HS-5 (cell line): Measurements from ENCODE around the gene SRSF8.
"Not testable (repeated sequence)": the region's sequence is repeated elsewhere in the genome, so short reads cannot be mapped to it uniquely, and the experiment has no call there.

Experiments
- DNase-seq: peaks from one replicate; pipeline ENCODE4 v3.0.0-alpha.2; 2012; ENCODE audit warnings: low read depth

The SRSF8 gene

GRCh38 chr11:95066716-95067038, at the start of gene SRSF8:
Gene SRSF8, plus strand, starts transcription at chr11:95066919. Its CDS starts 308 bp downstream, at chr11:95067227.
- peak; percentile 3 for DNase-seq

- not testable (repeated sequence) for DNase-seq
Observed at GRCh38 chr11:95021468-95021867, 45.3 kb upstream of the SRSF8 start.

DNA sequence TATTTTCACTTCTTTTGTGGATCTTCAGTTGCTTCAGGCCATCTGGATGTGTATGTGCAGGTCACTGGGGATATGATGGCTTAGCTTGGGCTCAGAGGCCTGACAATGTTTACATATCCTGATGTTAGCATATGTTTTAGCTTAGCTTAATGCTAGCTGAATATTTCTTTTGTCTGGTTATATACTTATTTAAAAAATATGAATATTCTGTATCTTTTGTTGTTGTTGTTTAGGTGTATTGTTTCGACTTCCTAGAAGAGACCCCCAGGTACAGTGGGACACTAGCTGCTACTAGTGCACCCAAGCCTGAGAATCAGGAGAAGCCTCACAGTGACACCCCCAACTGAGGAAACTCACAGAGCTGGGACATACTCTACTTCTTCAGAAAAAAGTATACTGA, 41.8 kb upstream of the SRSF8 start, which contains the start of gene KDM4E:
KDM4E (plus strand) TSS at position 301 of the 400 bp plus-strand sequence. CDS start 300 bp downstream, outside the sequence.
- no peak for DNase-seq

GRCh38 chr11:95025594-95025993, 41.1 kb upstream of the SRSF8 start:
- DNase-seq: not testable (repeated sequence)

GRCh38 chr11:95028357-95028756, 38.4 kb upstream of the SRSF8 start:
- no peak for DNase-seq

DNA sequence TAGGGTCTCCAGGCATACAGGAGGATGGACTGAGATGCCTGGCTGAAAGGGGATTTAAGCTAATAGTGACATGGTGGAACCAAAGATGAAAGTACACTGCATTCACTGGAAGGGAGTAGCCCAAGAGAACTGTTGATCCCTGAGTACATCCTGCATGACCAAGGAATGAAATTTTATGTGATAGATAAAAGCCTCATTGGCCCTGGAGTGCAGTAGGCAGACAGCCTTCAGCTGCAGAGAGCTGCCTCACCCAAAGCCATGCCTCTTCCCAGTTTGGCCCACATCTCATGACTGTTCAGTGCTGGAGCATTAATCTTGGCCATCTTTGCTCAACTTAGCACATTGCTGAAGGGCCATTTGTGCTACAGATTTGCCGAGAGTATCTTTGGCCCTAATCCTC, 33.7 kb upstream of the SRSF8 start:
- no peak for DNase-seq

DNA sequence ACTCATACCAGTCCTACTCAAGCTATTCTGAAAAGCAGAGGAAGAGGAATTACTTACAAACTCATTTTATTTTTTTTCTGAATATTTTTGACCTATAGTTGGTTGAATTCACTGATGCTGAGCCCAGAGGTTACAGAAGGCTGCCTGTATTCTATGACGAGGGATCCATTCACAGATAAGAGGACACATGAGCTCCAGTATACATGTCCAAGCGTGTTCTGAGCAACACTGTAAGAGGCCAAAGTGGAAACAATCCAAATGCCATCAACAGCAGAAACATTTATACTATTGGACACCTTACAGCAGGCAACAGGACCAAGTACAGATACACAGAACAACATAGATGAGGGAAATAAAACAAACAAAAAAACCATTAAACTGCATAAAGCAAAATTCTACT, 31.4 kb upstream of the SRSF8 start:
- no peak for DNase-seq

DNA sequence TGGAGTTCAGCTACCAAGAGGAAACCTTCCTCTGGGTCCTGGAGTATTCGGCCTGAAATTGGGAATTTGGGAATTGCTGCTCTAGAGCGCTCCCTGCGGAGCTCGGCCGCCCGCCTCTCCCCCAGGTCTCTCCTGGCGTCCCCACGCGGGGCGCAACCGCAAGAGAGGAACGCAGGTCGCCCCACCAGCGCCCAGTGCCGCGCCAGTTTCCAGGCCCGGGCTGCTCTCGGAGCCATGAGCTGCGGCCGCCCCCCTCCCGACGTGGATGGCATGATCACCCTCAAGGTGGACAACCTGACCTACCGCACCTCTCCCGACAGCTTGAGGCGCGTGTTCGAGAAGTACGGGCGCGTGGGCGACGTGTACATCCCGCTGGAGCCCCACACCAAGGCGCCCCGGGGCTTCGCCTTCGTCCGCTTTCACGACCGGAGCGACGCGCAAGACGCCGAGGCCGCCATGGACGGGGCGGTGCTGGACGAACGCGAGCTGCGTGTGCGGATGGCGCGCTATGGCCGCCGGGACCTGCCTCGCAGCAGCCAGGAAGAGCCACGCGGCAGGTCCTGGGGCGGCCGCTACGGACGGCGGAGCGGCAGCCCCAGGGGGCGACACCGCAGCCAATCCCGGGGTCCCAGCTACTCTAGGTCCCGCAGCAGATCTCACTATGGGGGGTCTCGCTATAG, 29.2 kb upstream of the SRSF8 start:
- DNase-seq: not testable (repeated sequence)

DNA sequence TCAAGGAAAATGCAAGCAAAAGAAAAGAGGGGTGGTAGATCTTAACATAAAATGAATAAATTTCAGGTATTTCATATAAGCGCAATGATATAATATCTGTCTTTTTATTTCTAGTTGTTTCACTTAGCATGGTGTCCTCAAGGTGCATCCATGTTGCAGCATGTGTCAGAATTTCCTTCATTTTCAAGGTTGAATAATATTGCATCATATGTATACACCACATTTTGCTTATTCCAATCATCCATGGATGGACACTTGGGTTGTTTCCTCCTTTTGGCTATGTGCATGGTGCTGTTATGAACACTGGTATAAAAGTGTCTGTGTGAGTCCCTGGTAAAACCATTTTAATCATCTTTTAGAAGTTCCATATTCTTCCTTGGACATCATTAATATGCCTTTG, 24.5 kb upstream of the SRSF8 start:
- DNase-seq: no peak

- DNase-seq: no peak
Observed at GRCh38 chr11:95042906-95043305, 23.8 kb upstream of the SRSF8 start.

- no peak for DNase-seq
Observed at GRCh38 chr11:95044010-95044409, 22.7 kb upstream of the SRSF8 start.

GRCh38 chr11:95045812-95046211, 20.9 kb upstream of the SRSF8 start:
- no peak for DNase-seq

- not testable (repeated sequence) for DNase-seq
Observed at GRCh38 chr11:95049122-95049521, 17.6 kb upstream of the SRSF8 start, which contains the start of gene KDM4F. Gene KDM4F, plus strand, starts transcription at chr11:95049422.

- no peak for DNase-seq
Observed at GRCh38 chr11:95050595-95051202, 16.0 kb upstream of the SRSF8 start.

GRCh38 chr11:95054356-95054755, 12.4 kb upstream of the SRSF8 start:
- no peak for DNase-seq

DNA sequence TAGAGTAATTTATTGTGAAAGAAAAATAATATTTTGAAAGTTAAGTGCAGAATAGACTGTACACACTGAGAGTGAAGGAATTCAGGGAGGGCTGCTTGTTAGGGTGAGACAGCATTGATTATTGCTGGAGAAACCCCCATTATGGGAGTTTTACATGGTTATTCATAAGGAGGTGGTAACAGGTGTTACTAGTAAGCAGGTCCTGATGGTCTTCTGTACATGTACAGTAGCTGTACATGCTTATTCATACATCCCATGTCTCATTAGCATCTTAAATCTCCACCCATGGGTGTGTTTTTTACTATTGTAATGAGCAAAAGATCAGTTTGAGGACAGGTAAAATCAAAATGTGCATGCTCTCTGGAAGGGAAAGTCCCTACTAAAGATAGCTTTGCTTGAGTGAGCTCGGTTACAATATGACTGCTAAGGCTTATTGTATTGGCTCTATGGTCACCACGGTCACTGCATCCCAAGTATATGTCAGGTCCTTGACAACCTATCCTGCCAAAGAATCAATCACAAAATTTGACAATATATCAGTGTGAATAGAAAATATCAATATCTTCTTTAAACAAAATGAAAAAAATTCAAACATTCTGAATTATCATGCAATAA, 11.3 kb upstream of the SRSF8 start:
- no peak for DNase-seq

- DNase-seq: no peak
Observed at GRCh38 chr11:95057959-95058358, 8.8 kb upstream of the SRSF8 start.

DNA sequence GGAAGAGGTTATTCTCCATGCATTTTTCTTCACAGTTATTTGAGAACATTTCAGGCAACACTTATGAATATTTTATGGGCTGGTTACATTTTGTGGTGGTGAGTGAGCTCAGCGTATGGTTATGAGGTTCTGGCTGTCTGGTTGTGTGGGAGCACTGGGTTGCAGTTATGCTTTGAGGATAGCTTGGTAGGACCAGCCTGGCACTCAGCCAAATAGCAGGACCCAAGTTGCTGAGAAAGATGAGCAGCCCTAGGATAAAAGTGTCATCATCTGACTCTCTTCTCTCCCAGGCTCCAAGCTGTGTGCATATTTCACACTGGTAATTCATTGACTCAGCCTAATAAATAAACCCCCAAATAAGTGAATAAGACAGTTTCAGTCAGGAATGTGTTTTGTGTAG, 8.1 kb upstream of the SRSF8 start:
- DNase-seq: no peak

DNA sequence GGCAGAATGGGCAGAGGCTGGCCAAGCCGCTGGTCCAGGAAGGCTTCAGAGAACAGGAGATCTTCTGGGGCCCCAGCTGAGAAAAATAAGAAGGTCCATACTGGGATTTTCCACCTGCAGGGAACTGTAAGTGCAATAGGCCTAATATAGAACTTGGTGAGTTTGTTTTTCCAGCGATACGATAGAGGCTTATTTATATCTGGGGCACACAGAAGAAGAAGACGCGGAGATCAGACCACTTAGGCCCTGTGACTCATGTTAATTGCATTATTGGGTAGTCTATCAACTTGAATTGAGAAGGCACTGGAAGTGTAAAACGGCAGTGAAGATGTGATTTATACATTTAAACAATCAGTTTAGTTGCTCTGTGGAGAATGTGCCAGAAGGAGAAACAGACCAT, 7.7 kb upstream of the SRSF8 start:
- DNase-seq: no peak

- DNase-seq: no peak
Observed at GRCh38 chr11:95065336-95065735, 1.4 kb upstream of the SRSF8 start.

DNA sequence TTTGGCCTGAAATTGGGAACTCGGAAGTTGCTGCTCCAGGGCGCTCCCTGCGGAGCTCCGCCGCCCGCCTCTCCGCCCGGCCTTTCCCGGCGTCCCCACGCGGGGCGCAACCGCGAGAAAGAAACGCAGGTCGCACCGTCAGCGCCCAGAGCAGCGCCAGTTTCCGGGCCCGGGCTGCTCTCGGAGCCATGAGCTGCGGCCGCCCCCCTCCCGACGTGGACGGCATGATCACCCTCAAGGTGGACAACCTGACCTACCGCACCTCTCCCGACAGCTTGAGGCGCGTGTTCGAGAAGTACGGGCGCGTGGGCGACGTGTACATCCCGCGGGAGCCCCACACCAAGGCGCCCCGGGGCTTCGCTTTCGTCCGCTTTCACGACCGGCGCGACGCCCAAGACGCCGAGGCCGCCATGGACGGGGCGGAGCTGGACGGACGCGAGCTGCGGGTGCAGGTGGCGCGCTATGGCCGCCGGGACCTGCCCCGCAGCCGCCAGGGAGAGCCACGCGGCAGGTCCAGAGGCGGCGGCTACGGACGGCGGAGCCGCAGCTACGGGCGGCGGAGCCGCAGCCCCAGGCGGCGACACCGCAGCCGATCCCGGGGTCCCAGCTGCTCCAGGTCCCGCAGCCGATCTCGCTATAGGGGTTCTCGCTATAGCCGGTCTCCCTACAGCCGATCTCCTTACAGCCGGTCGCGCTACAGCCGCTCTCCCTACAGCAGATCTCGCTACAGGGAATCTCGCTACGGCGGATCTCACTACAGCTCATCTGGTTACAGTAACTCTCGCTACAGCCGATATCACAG, 521 bp downstream of the SRSF8 start:
- peak; percentile 46 for DNase-seq

GRCh38 chr11:95067841-95068219, 1.1 kb downstream of the SRSF8 start:
- DNase-seq: peak; percentile 39

- peak; percentile 78 for DNase-seq
Observed at GRCh38 chr11:95068549-95068948, 1.8 kb downstream of the SRSF8 start.
